ENCODE results near the gene PLK4. TPM values are rescaled to one million over a fixed set of nuclear protein-coding genes. Genes with fewer than 3 reads are reported as not detected.
"Not testable (repeated sequence)": the region's sequence is repeated elsewhere in the genome, so short reads cannot be mapped to it uniquely, and the experiment has no call there.

The PLK4 gene
- total RNA-seq, 1 donor from 2014 or later: 13.7 TPM

- DNase-seq (ENCODE audit: low read depth in 2 of 2): no peak
Observed at GRCh38 chr4:127905029-127905428, 24.3 kb downstream of the PLK4 start.

GRCh38 chr4:127916512-127916911, 35.8 kb downstream of the PLK4 start:
- DNase-seq (ENCODE audit: low read depth in 2 of 2): no peak

GRCh38 chr4:127917151-127917550, 36.5 kb downstream of the PLK4 start:
- DNase-seq (ENCODE audit: low read depth in 2 of 2): no peak

- DNase-seq (ENCODE audit: low read depth in 2 of 2): no peak
Observed at GRCh38 chr4:127920521-127920920, 39.8 kb downstream of the PLK4 start.

- no peak for DNase-seq (ENCODE audit: low read depth in 2 of 2)
Observed at GRCh38 chr4:127922226-127922625, 41.5 kb downstream of the PLK4 start.

- DNase-seq (ENCODE audit: low read depth in 2 of 2): not testable (repeated sequence)
Observed at GRCh38 chr4:127925720-127926119, 45.0 kb downstream of the PLK4 start.

GRCh38 chr4:127930175-127930574, 49.5 kb downstream of the PLK4 start:
- no peak for DNase-seq (ENCODE audit: low read depth in 2 of 2)

GRCh38 chr4:127931836-127932235, 51.1 kb downstream of the PLK4 start:
- not testable (repeated sequence) for DNase-seq (ENCODE audit: low read depth in 2 of 2)

- DNase-seq (ENCODE audit: low read depth in 2 of 2): no peak
Observed at GRCh38 chr4:127936974-127937373, 56.3 kb downstream of the PLK4 start.

Other genes with a start within 250 kb of the PLK4 start
- gene INTU, start 247.9 kb upstream of the PLK4 start, total RNA-seq: 1.0 and 1.5 TPM in 2 replicates
- gene SLC25A31, start 150.5 kb upstream of the PLK4 start, total RNA-seq: not detected in 2 replicates
- gene HSPA4L, start 98.6 kb upstream of the PLK4 start, total RNA-seq: 1.8 and 2.4 TPM in 2 replicates
- gene MFSD8, start 84.3 kb downstream of the PLK4 start, total RNA-seq: 12.3 and 14.4 TPM in 2 replicates
- 5.6 and 5.9 TPM in 2 replicates for gene ABHD18, start 84.5 kb downstream of the PLK4 start, total RNA-seq
- gene LARP1B, start 180.4 kb downstream of the PLK4 start, total RNA-seq: 9.0 and 11.4 TPM in 2 replicates